Measurements from ENCODE around the gene PTPRN. TPM values are rescaled to one million over a fixed set of nuclear protein-coding genes. Genes with fewer than 3 reads are reported as not detected.
"Not testable (repeated sequence)": the region's sequence is repeated elsewhere in the genome, so short reads cannot be mapped to it uniquely, and the experiment has no call there.

The PTPRN gene
- total RNA-seq, 2 donors from 2014 or later: 0.44 to 1.1 TPM

- peaks cover 27% of the 10 kb centered on the region for H3K27me3 ChIP-seq (ENCODE audit: control insufficient read depth, insufficient read depth, low read length, poor library complexity, severe bottlenecking)
- Mint-ChIP-seq H3K27me3 (ENCODE audit: insufficient read depth) (peaks cover 52% of the 10 kb centered on the region), H3K27ac (no peak overlapping the region)
Measured at GRCh38 chr2:219261024-219261855, 48.0 kb downstream of the PTPRN start.

GRCh38 chr2:219258942-219259341, 50.3 kb downstream of the PTPRN start:
- H3K4me3 ChIP-seq (ENCODE audit: low read length): not testable (repeated sequence)
- H3K27me3 Mint-ChIP-seq (ENCODE audit: insufficient read depth): peaks cover 75% of the 10 kb centered on the region

More at GRCh38 chr2:219261024-219261855, 48.0 kb downstream of the PTPRN start:
- H3K9ac ChIP-seq (ENCODE audit: extremely low read depth, low read length, poor library complexity, severe bottlenecking): no peak overlapping the region
- Mint-ChIP-seq H3K36me3 (ENCODE audit: low read depth) (no peaks in the 10 kb centered on the region), H3K4me3 (no peak overlapping the region), H3K9me3 (no peaks in the 10 kb centered on the region), H3K4me1 (no peaks in the 10 kb centered on the region)
- DNase-seq: no peak
- H3K4me1 ChIP-seq (ENCODE audit: control insufficient read depth, insufficient read depth, low read length): no peaks in the 10 kb centered on the region
- no peak for TF ChIP-seq CTCF (conservative IDR thresholded peaks at IDR 0.05)
- H3K9me3 ChIP-seq (ENCODE audit: control insufficient read depth, low read length): no peaks in the 10 kb centered on the region
- 79 to 82% methylated on average over 4 to 5 of the region's 5 CpGs for WGBS, 2 experiments (ENCODE audit: insufficient coverage in 1 of 2, insufficient read length in 1 of 2)
- H3K4me3 ChIP-seq (ENCODE audit: low read length): no peak overlapping the region
- H3K36me3 ChIP-seq (ENCODE audit: control insufficient read depth, insufficient read depth, low read length): no peaks in the 10 kb centered on the region
- H3K27ac ChIP-seq (ENCODE audit: low read depth, low read length): no peak overlapping the region

GRCh38 chr2:219254590-219255201, 54.5 kb downstream of the PTPRN start:
- Histone ChIP-seq H3K36me3 (ENCODE audit: control insufficient read depth, insufficient read depth, low read length) (no peaks in the 10 kb centered on the region), H3K27me3 (ENCODE audit: control insufficient read depth, insufficient read depth, low read length, poor library complexity, severe bottlenecking) (peaks cover 60% of the 10 kb centered on the region), H3K27ac (ENCODE audit: low read depth, low read length) (no peak overlapping the region), H3K4me3 (ENCODE audit: low read length) (peak overlapping the region; percentile 73), H3K9ac (ENCODE audit: extremely low read depth, low read length, poor library complexity, severe bottlenecking) (no peak overlapping the region), H3K4me1 (ENCODE audit: control insufficient read depth, insufficient read depth, low read length) (peaks cover 6% of the 10 kb centered on the region), H3K9me3 (ENCODE audit: control insufficient read depth, low read length) (no peaks in the 10 kb centered on the region)
- Mint-ChIP-seq H3K27me3 (ENCODE audit: insufficient read depth) (peaks cover 77% of the 10 kb centered on the region), H3K4me1 (peaks cover 9% of the 10 kb centered on the region), H3K36me3 (ENCODE audit: low read depth) (no peaks in the 10 kb centered on the region), H3K4me3 (no peak overlapping the region), H3K9me3 (no peaks in the 10 kb centered on the region), H3K27ac (no peak overlapping the region)
- no peak for DNase-seq
- no peak for TF ChIP-seq CTCF (conservative IDR thresholded peaks at IDR 0.05)
- 32 to 39% methylated on average over 8 to 12 of the region's 12 CpGs for WGBS, 2 experiments (ENCODE audit: insufficient coverage in 1 of 2, insufficient read length in 1 of 2)

More at GRCh38 chr2:219258942-219259341, 50.3 kb downstream of the PTPRN start:
- not testable (repeated sequence) for H3K9ac ChIP-seq (ENCODE audit: extremely low read depth, low read length, poor library complexity, severe bottlenecking); H3K36me3 ChIP-seq (ENCODE audit: control insufficient read depth, insufficient read depth, low read length); H3K4me1 Mint-ChIP-seq; H3K36me3 Mint-ChIP-seq (ENCODE audit: low read depth); H3K9me3 ChIP-seq (ENCODE audit: control insufficient read depth, low read length); H3K9me3 Mint-ChIP-seq; H3K4me3 Mint-ChIP-seq; H3K27ac ChIP-seq (ENCODE audit: low read depth, low read length); DNase-seq; H3K4me1 ChIP-seq (ENCODE audit: control insufficient read depth, insufficient read depth, low read length); H3K27ac Mint-ChIP-seq
- 89 to 94% methylated on average over 6 to 9 of the region's 10 CpGs for WGBS, 2 experiments (ENCODE audit: insufficient coverage in 1 of 2, insufficient read length in 1 of 2)
- peaks cover 50% of the 10 kb centered on the region for H3K27me3 ChIP-seq (ENCODE audit: control insufficient read depth, insufficient read depth, low read length, poor library complexity, severe bottlenecking)

All from endodermal cell (in vitro differentiated cells).